GM10248 (cell line): Measurements from ENCODE around the gene PLCB4.

Experiments used
- CTCF ChIA-PET: fragments of 300-600 bp; sonication (Branson Sonifier 250); formaldehyde crosslinking; extraction: SDS; loops from one replicate; lab custom pipeline; 2021; ENCODE audit warnings: antibody characterized with exemption; lab: Yijun Ruan, JAX
- POLR2A ChIA-PET: fragments of 350-650 bp; sonication (Branson Sonifier 250); formaldehyde crosslinking; extraction: SDS; loops from one replicate; lab custom pipeline; 2020; ENCODE audit warnings: antibody characterized with exemption; lab: Yijun Ruan, JAX
- DNase-seq: peaks from one replicate; pipeline ENCODE4 v3.0.0; 2012; ENCODE audit errors: extremely low spot score
- CTCF ChIP-seq: IDR thresholded peaks from 2 replicates; pipeline ENCODE4 v1.5.1; 2012; ENCODE audit warnings: mild to moderate bottlenecking, low read depth; ENCODE audit errors: extremely low read depth, missing control alignments, control extremely low read depth

PLCB4 gene

GRCh38 chr20:9422321-9423057 lies 353.6 kb downstream of the PLCB4 start:
- POLR2A ChIA-PET: no interaction called here
- no peak for DNase-seq
- no peak for TF ChIP-seq CTCF
- CTCF ChIA-PET: interaction anchor here (1.0 to 5.8 kb wide), 3 partner anchors 9 to 186 kb away, joined by 3 to 34 read pairs (median 4); no protein-coding TSS in a partner anchor

GRCh38 chr20:9424551-9424950 lies 355.7 kb downstream of the PLCB4 start:
- POLR2A ChIA-PET: no interaction called here

GRCh38 chr20:9427430-9428291 lies 358.8 kb downstream of the PLCB4 start:
- no peak for TF ChIP-seq CTCF
- ChIA-PET POLR2A (no interaction called here), CTCF (interaction anchor here (1.1 to 2.1 kb wide), 2 partner anchors 11 to 20 kb away, joined by 3 to 6 read pairs; no protein-coding TSS in a partner anchor)
- no peak for DNase-seq

More at GRCh38 chr20:9424551-9424950, 355.7 kb downstream of the PLCB4 start:
- no peak for TF ChIP-seq CTCF
- DNase-seq: no peak
- CTCF ChIA-PET: interaction anchor here (2.2 kb wide), 1 partner anchor 16 kb away, joined by 11 read pairs; no protein-coding TSS in a partner anchor

- no peak for DNase-seq
- no peak for TF ChIP-seq CTCF
- ChIA-PET CTCF (interaction anchor here (2.1 kb wide), 1 partner anchor 20 kb away, joined by 6 read pairs; no protein-coding TSS in a partner anchor), POLR2A (no interaction called here)
Observed at GRCh38 chr20:9428292-9428607, 359.4 kb downstream of the PLCB4 start.

GRCh38 chr20:9439806-9440205 lies 370.9 kb downstream of the PLCB4 start:
- CTCF ChIA-PET: interaction anchor here (1.2 to 2.3 kb wide), 4 partner anchors 10 to 171 kb away, joined by 3 to 15 read pairs (median 4); no protein-coding TSS in a partner anchor
- no peak for TF ChIP-seq CTCF
- POLR2A ChIA-PET: no interaction called here
- DNase-seq: no peak

GRCh38 chr20:9440892-9441291 lies 372.0 kb downstream of the PLCB4 start:
- DNase-seq: no peak
- ChIA-PET POLR2A (no interaction called here), CTCF (interaction anchor here (1.2 to 1.5 kb wide), 2 partner anchors 18 to 33 kb away, joined by 3 to 4 read pairs; no protein-coding TSS in a partner anchor)
- no peak for TF ChIP-seq CTCF
